Gastroesophageal sphincter (tissue), 4 donors: ENCODE results near the gene COL4A2. TPM values are rescaled to one million over a fixed set of nuclear protein-coding genes. Genes with fewer than 3 reads are reported as not detected.
A peak's percentile ranks its signal among the peaks of the same experiment; 100 is the strongest.

Source experiments
- ATAC-seq: fragments of 150-250 bp; one replicate; pipeline ENCODE4 v1.9.1; 2016; ENCODE audit warnings: mild to moderate bottlenecking, moderate library complexity
- H3K27ac ChIP-seq, 4 donors: fragments of 200-600 bp; sonication (generic) in 3 of 4; 1 replicate in 3 of 4; 2 replicates in 1 of 4; pipeline ENCODE4 v1.5.1; 2016 to 2019
- H3K27me3 ChIP-seq: fragments of 200-600 bp; sonication (generic); one replicate; pipeline ENCODE4 v1.5.1; 2019
- H3K36me3 ChIP-seq, 2 donors: fragments of 200-600 bp; sonication (generic); one replicate each; pipeline ENCODE4 v1.5.1; 2019; ENCODE audit warnings: control low read depth in 1 of 2
- H3K4me1 ChIP-seq, 3 donors: fragments of 200-600 bp; sonication (generic); 1 replicate in 2 of 3; 2 replicates in 1 of 3; pipeline ENCODE4 v1.5.1; 2016 to 2019; ENCODE audit warnings: control low read depth in 2 of 3
- H3K4me3 ChIP-seq, 2 donors: fragments of 200-600 bp; sonication (generic); one replicate each; pipeline ENCODE4 v1.5.1; 2019; ENCODE audit warnings: mild to moderate bottlenecking in 1 of 2, moderate library complexity in 1 of 2
- H3K9me3 ChIP-seq, 3 donors: fragments of 200-600 bp; sonication (generic); one replicate each; pipeline ENCODE4 v1.5.1; 2017 to 2019; ENCODE audit warnings: control low read depth in 2 of 3
- CTCF ChIP-seq, 4 experiments: fragments of 200-600 bp in 2 of 4; fragments of 450-650 bp in 2 of 4; sonication (generic) in 1 of 4; IDR thresholded peaks; one replicate each; pipeline ENCODE4 v1.5.1; 2017 to 2019; ENCODE audit warnings: antibody characterized with exemption in 4 of 4, mild to moderate bottlenecking in 2 of 4, moderate library complexity in 2 of 4
- EP300 ChIP-seq: sonication (generic); formaldehyde crosslinking; IDR thresholded peaks from one replicate; pipeline ENCODE4 v1.6.1; 2017; ENCODE audit warnings: antibody characterized with exemption, mild to moderate bottlenecking
- POLR2A ChIP-seq, 2 donors: fragments of 450-650 bp; IDR thresholded peaks; one replicate each; pipeline ENCODE4 v1.6.1; 2017; ENCODE audit warnings: antibody characterized with exemption in 2 of 2, mild to moderate bottlenecking in 2 of 2, moderate library complexity in 1 of 2
- POLR2AphosphoS5 ChIP-seq: sonication (generic); formaldehyde crosslinking; IDR thresholded peaks from one replicate; pipeline ENCODE4 v1.6.1; 2017; ENCODE audit warnings: antibody characterized with exemption
- WGBS, 2 donors: methylation state at CpG; one replicate each; pipeline ENCODE4 v1.1.5; 2018; ENCODE audit warnings: low coverage in 1 of 2; 5-methylcytosine and 5-hydroxymethylcytosine counted together
- total RNA-seq, 4 donors: library from RNA; depleted of rRNA; stranded (reverse); fragments of >200 nt; gene quantifications; one replicate each; pipeline ENCODE4 v1.1.0, GENCODE V29; 2016

COL4A2 gene
- total RNA-seq, 4 donors from 2014 or later = 478 to 945 (median 543) TPM

- Histone ChIP-seq H3K27me3 (no peaks in the 10 kb centered on the region), H3K4me3 (no peak overlapping the region), H3K36me3 (peaks cover 0 to 100% of the 10 kb centered on the region in 2 donors), H3K4me1 (no peaks in the 10 kb centered on the region), H3K27ac (peak overlapping the region in 2 of 4 donors; percentile 14 to 43), H3K9me3 (no peaks in the 10 kb centered on the region)
- WGBS, 2 donors = 68 to 91% methylated on average over 4 to 18 of the region's 22 CpGs
- no peak for TF ChIP-seq POLR2A (IDR thresholded peaks at IDR 0.05)
- no peak for TF ChIP-seq EP300
- no peak for TF ChIP-seq CTCF (IDR thresholded peaks at IDR 0.05)
- TF ChIP-seq POLR2AphosphoS5 = no peak
- no peak for ATAC-seq
Measured at GRCh38 chr13:110464556-110465333, 157.7 kb downstream of the COL4A2 start.

- Histone ChIP-seq H3K9me3 (no peaks in the 10 kb centered on the region), H3K4me3 (no peak overlapping the region), H3K27me3 (no peaks in the 10 kb centered on the region), H3K27ac (no peak overlapping the region), H3K4me1 (no peaks in the 10 kb centered on the region), H3K36me3 (peaks cover 0 to 100% of the 10 kb centered on the region in 2 donors)
- no peak for TF ChIP-seq POLR2AphosphoS5
- TF ChIP-seq POLR2A (IDR thresholded peaks at IDR 0.05) = no peak
- no peak for TF ChIP-seq CTCF (IDR thresholded peaks at IDR 0.05)
- TF ChIP-seq EP300 = no peak
- no peak for ATAC-seq
- WGBS, 2 donors = 70 to 80% methylated on average over 1 to 8 of the region's 9 CpGs
Measured at GRCh38 chr13:110465696-110466095, 158.6 kb downstream of the COL4A2 start.

GRCh38 chr13:110466266-110466915 is 159.3 kb downstream of the COL4A2 start:
- Histone ChIP-seq H3K4me3 (no peak overlapping the region), H3K36me3 (peaks cover 0 to 100% of the 10 kb centered on the region in 2 donors), H3K4me1 (peaks cover 0 to 7% (median 0%) of the 10 kb centered on the region in 3 donors), H3K27ac (no peak overlapping the region), H3K27me3 (no peaks in the 10 kb centered on the region), H3K9me3 (no peaks in the 10 kb centered on the region)
- no peak for TF ChIP-seq POLR2AphosphoS5
- no peak for TF ChIP-seq POLR2A (IDR thresholded peaks at IDR 0.05)
- TF ChIP-seq CTCF (IDR thresholded peaks at IDR 0.05) = no peak
- TF ChIP-seq EP300 = no peak
- no peak for ATAC-seq
- 34 to 67% methylated on average over 3 of the region's 6 CpGs for WGBS, 2 donors

GRCh38 chr13:110467516-110468110 is 160.5 kb downstream of the COL4A2 start:
- ATAC-seq = no peak
- 78 to 100% methylated on average over 2 to 3 of the region's 13 CpGs for WGBS, 2 donors
- H3K4me1 ChIP-seq = peaks cover 0 to 12% (median 0%) of the 10 kb centered on the region in 3 donors
- H3K9me3 ChIP-seq = no peaks in the 10 kb centered on the region
- no peak for TF ChIP-seq POLR2A (IDR thresholded peaks at IDR 0.05)
- TF ChIP-seq CTCF (IDR thresholded peaks at IDR 0.05) = no peak
- TF ChIP-seq POLR2AphosphoS5 = no peak
- no peak for TF ChIP-seq EP300
- peaks cover 0 to 100% of the 10 kb centered on the region in 2 donors for H3K36me3 ChIP-seq
- H3K27ac ChIP-seq = no peak overlapping the region
- H3K4me3 ChIP-seq = no peak overlapping the region
- no peaks in the 10 kb centered on the region for H3K27me3 ChIP-seq
